NCI-H524 treated with DMSO at 0.1 percent for 48 hours (cell line): ENCODE results near the gene ARHGAP10.
A peak's percentile ranks its signal among the peaks of the same experiment; 100 is the strongest.

Experiments used
- DNase-seq: peaks from one replicate; lab custom pipeline; 2025; lab: John Stamatoyannopoulos, UW

ARHGAP10 gene

GRCh38 chr4:147768113-147768512 lies 36.2 kb downstream of the ARHGAP10 start:
- no peak for DNase-seq

- DNase-seq, result no peak
Observed at GRCh38 chr4:147769386-147769785, 37.5 kb downstream of the ARHGAP10 start.

GRCh38 chr4:147770831-147771230 lies 38.9 kb downstream of the ARHGAP10 start:
- no peak for DNase-seq

GRCh38 chr4:147772056-147772455 lies 40.2 kb downstream of the ARHGAP10 start:
- DNase-seq, result no peak

- no peak for DNase-seq
Observed at GRCh38 chr4:147772459-147772969, 40.6 kb downstream of the ARHGAP10 start.

- DNase-seq, result no peak
Observed at GRCh38 chr4:147773261-147774184, 41.6 kb downstream of the ARHGAP10 start.

- DNase-seq, result no peak
Observed at GRCh38 chr4:147776716-147777115, 44.8 kb downstream of the ARHGAP10 start.

GRCh38 chr4:147777456-147778091 lies 45.7 kb downstream of the ARHGAP10 start:
- DNase-seq, result no peak

GRCh38 chr4:147778942-147779341 lies 47.1 kb downstream of the ARHGAP10 start:
- DNase-seq, result no peak

- no peak for DNase-seq
Observed at GRCh38 chr4:147779451-147779850, 47.6 kb downstream of the ARHGAP10 start.

GRCh38 chr4:147780137-147780777 lies 48.4 kb downstream of the ARHGAP10 start:
- no peak for DNase-seq

- no peak for DNase-seq
Observed at GRCh38 chr4:147782087-147782781, 50.3 kb downstream of the ARHGAP10 start.

- DNase-seq, result no peak
Observed at GRCh38 chr4:147785129-147785528, 53.2 kb downstream of the ARHGAP10 start.

- peak; percentile 25 for DNase-seq
Observed at GRCh38 chr4:147786031-147786430, 54.1 kb downstream of the ARHGAP10 start.

- no peak for DNase-seq
Observed at GRCh38 chr4:147786531-147786930, 54.6 kb downstream of the ARHGAP10 start.

GRCh38 chr4:147787204-147787603 lies 55.3 kb downstream of the ARHGAP10 start:
- no peak for DNase-seq

GRCh38 chr4:147788791-147789190 lies 56.9 kb downstream of the ARHGAP10 start:
- DNase-seq, result no peak

GRCh38 chr4:147789596-147789995 lies 57.7 kb downstream of the ARHGAP10 start:
- DNase-seq, result no peak

- DNase-seq, result no peak
Observed at GRCh38 chr4:147790412-147790811, 58.5 kb downstream of the ARHGAP10 start.

GRCh38 chr4:147791341-147791740 lies 59.5 kb downstream of the ARHGAP10 start:
- no peak for DNase-seq

- DNase-seq, result no peak
Observed at GRCh38 chr4:147791865-147792264, 60.0 kb downstream of the ARHGAP10 start.
